B cell (primary cell): ENCODE data around the gene LRRC57.

ENCODE experiments used
- EZH2 ChIP-seq: IDR thresholded peaks from 2 replicates; pipeline ENCODE4 v1.6.1; 2012; ENCODE audit warnings: borderline replicate concordance, low read depth, mild to moderate bottlenecking, moderate library complexity, low read length; ENCODE audit not compliant: insufficient read depth, poor library complexity, severe bottlenecking
- TF ChIP-seq, protein P1 (sequence below): fragments of 200-600 bp; IDR thresholded peaks from one replicate; pipeline ENCODE4 v1.8.0; 2022; ENCODE audit warnings: antibody characterized with exemption, mild to moderate bottlenecking

DNA sequence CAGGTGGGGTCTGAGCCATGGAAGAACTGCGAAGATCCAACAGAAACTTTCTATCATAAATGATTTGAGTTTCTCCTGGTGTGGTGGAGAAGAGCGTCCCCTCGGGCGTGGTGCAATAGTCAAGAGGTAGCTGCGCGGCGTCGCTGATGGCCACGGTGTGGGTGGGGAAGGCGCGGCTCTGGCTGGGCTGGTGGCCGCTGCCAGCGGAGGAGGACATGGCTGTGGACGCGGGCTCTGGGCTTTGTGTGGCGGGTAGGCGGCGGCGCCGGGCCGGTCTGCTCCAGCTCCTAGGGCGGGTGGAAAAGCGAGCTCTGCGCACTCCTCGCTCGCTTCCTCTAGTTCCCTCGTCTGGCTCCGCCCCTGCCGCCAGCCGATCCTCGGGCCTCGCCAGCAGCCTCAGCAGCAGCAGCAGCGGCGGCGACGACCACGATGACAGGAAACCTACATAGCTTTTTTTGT is 32.7 kb upstream of the LRRC57 start:
- TF ChIP-seq, protein P1, sequence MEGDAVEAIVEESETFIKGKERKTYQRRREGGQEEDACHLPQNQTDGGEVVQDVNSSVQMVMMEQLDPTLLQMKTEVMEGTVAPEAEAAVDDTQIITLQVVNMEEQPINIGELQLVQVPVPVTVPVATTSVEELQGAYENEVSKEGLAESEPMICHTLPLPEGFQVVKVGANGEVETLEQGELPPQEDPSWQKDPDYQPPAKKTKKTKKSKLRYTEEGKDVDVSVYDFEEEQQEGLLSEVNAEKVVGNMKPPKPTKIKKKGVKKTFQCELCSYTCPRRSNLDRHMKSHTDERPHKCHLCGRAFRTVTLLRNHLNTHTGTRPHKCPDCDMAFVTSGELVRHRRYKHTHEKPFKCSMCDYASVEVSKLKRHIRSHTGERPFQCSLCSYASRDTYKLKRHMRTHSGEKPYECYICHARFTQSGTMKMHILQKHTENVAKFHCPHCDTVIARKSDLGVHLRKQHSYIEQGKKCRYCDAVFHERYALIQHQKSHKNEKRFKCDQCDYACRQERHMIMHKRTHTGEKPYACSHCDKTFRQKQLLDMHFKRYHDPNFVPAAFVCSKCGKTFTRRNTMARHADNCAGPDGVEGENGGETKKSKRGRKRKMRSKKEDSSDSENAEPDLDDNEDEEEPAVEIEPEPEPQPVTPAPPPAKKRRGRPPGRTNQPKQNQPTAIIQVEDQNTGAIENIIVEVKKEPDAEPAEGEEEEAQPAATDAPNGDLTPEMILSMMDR = no peak
- no peak for TF ChIP-seq EZH2
